Measurements from ENCODE around the gene JMJD7.

- TF ChIP-seq POLR2AphosphoS5 (IDR thresholded peaks at IDR 0.05) = no peak
- no peak for TF ChIP-seq CTCF (IDR thresholded peaks at IDR 0.05)
- no peak for TF ChIP-seq POLR2A (IDR thresholded peaks at IDR 0.05)
Measured at GRCh38 chr15:41817781-41818180, 10.1 kb upstream of the JMJD7 start.
